HepG2 (cell line): ENCODE results near the gene NELL2. TPM values are rescaled to one million over a fixed set of nuclear protein-coding genes. Genes with fewer than 3 reads are reported as not detected.

Experiments
- ATAC-seq: fragments of 200-7000 bp; cut with Tn5 transposase; 3 replicates; pipeline ENCODE4 v1.9.1; 2020; ENCODE audit warnings: mild to moderate bottlenecking, moderate library complexity
- BruUV-seq: library from RNA; stranded (reverse); fragments of 400-500 nt; replicated peaks from 2 replicates; lab custom pipeline; 2021; lab: Mats Ljungman, UMichigan
- CTCF ChIA-PET: fragments of 300-600 bp; formaldehyde crosslinking; extraction: SDS; loops from one replicate; lab custom pipeline; 2021; ENCODE audit warnings: low total read pairs, inconsistent platforms, low intra/inter-chr PET ratio; lab: Yijun Ruan, JAX
- POLR2A ChIA-PET: fragments of 350-600 bp; sonication (Branson Sonifier 250); formaldehyde crosslinking; loops from one replicate; lab custom pipeline; 2020; ENCODE audit warnings: antibody characterized with exemption, inconsistent platforms; lab: Yijun Ruan, JAX
- DNase-seq: peaks from one replicate; pipeline ENCODE4 v3.0.0-alpha.2; 2015; ENCODE audit warnings: low spot score
- FAIRE-seq: peaks from 3 replicates; lab custom pipeline; 2011; peaks lifted over from hg19 to GRCh38; lab: Jason Lieb, UNC
- H2AFZ ChIP-seq: one replicate; pipeline ENCODE4 v1.6.1; 2011; ENCODE audit warnings: low read length, inconsistent platforms
- H3K27ac ChIP-seq: fragments of 300-600 bp; 3 replicates; pipeline ENCODE4 v1.8.0; 2011; ENCODE audit warnings: mixed run types, mild to moderate bottlenecking, mixed read lengths, low read length, inconsistent platforms; ENCODE audit not compliant: insufficient read depth; ENCODE audit errors: extremely low read length
- H3K27me3 ChIP-seq, 2 experiments: fragments of 200-600 bp in 1 of 2; 2 replicates in 1 of 2; 3 replicates in 1 of 2; pipeline versions ENCODE4 v1.6.0 to v1.8.0; 2011; ENCODE audit warnings: low read length in 2 of 2, mild to moderate bottlenecking in 2 of 2, moderate library complexity in 2 of 2, inconsistent platforms in 1 of 2; ENCODE audit not compliant: insufficient read depth in 2 of 2, control insufficient read depth in 1 of 2
- H3K36me3 ChIP-seq, 2 experiments: fragments of 200-600 bp in 1 of 2; replicated peaks in 1 of 2; 2 replicates in 1 of 2; 3 replicates in 1 of 2; pipeline versions ENCODE4 v1.5.1 to v1.8.0; 2011; ENCODE audit warnings: low read length in 2 of 2, inconsistent platforms in 1 of 2; ENCODE audit not compliant: insufficient read depth in 2 of 2, control insufficient read depth in 1 of 2
- H3K4me1 ChIP-seq: 2 replicates; pipeline ENCODE4 v1.5.1; 2012; ENCODE audit warnings: low read length, inconsistent platforms; ENCODE audit not compliant: insufficient read depth
- H3K4me2 ChIP-seq: 2 replicates; pipeline ENCODE4 v1.6.0; 2011; ENCODE audit warnings: low read depth, low read length, inconsistent platforms
- H3K4me3 ChIP-seq, 3 experiments: fragments of 200-600 bp in 1 of 3; sonication (generic), shearing (Covaris generic) in 1 of 3; replicated peaks in 1 of 3; 2 replicates each; pipeline ENCODE4 v1.5.1; 2011 to 2016; ENCODE audit warnings: low read length in 3 of 3, inconsistent platforms in 2 of 3, low read depth in 2 of 3, mild to moderate bottlenecking in 2 of 3, control low read depth in 1 of 3, mixed read lengths in 1 of 3; ENCODE audit not compliant: insufficient read depth in 1 of 3
- H3K79me2 ChIP-seq: one replicate; pipeline ENCODE4 v1.6.1; 2011; ENCODE audit warnings: low read length, inconsistent platforms; ENCODE audit not compliant: insufficient read depth
- H3K9ac ChIP-seq: 2 replicates; pipeline ENCODE4 v1.6.0; 2011; ENCODE audit warnings: mild to moderate bottlenecking, low read depth, low read length, inconsistent platforms; ENCODE audit not compliant: insufficient read depth
- H3K9me3 ChIP-seq: 2 replicates; pipeline ENCODE4 v1.5.1; 2012; ENCODE audit warnings: mild to moderate bottlenecking, low read length
- H4K20me1 ChIP-seq: 2 replicates; pipeline ENCODE4 v1.6.0; 2011; ENCODE audit warnings: inconsistent platforms, mild to moderate bottlenecking, low read length, moderate library complexity; ENCODE audit not compliant: insufficient read depth
- CENPBD1 ChIP-seq: sonication (generic); formaldehyde crosslinking; IDR thresholded peaks from 2 replicates; pipeline ENCODE4 v1.8.0; 2022; ENCODE audit warnings: missing genetic modification reagents, low read depth, mild to moderate bottlenecking, borderline replicate concordance
- ELK4 ChIP-seq: sonication (generic); formaldehyde crosslinking; IDR thresholded peaks from 2 replicates; pipeline ENCODE4 v1.9.0; 2021; ENCODE audit warnings: missing genetic modification reagents, borderline replicate concordance
- ERF ChIP-seq: IDR thresholded peaks from 2 replicates; pipeline ENCODE4 v1.6.1; 2018; ENCODE audit warnings: missing biosample characterization, missing genetic modification reagents
- ETS1 ChIP-seq: sonication (generic); formaldehyde crosslinking; IDR thresholded peaks from 2 replicates; pipeline ENCODE4 v1.4.0; 2020; ENCODE audit warnings: missing genetic modification reagents
- HBP1 ChIP-seq: IDR thresholded peaks from 2 replicates; pipeline ENCODE4 v1.6.1; 2016; ENCODE audit warnings: low read depth, control low read depth
- MIER3 ChIP-seq: IDR thresholded peaks from 2 replicates; pipeline ENCODE4 v1.6.1; 2016; ENCODE audit warnings: missing compliant biosample characterization, borderline replicate concordance
- SNRNP70 ChIP-seq: fragments of 200-400 bp; formaldehyde crosslinking; IDR thresholded peaks from 2 replicates; pipeline ENCODE4 v1.6.1; 2017; ENCODE audit warnings: mild to moderate bottlenecking, low read depth, low read length, moderate library complexity
- TBL1XR1 ChIP-seq: fragments of 150-350 bp; IDR thresholded peaks from 2 replicates; pipeline ENCODE4 v1.6.1; 2014; ENCODE audit warnings: borderline replicate concordance, low read length; ENCODE audit not compliant: partially characterized antibody
- TRAFD1 ChIP-seq: sonication (generic); formaldehyde crosslinking; IDR thresholded peaks from 2 replicates; pipeline ENCODE4 v1.5.1; 2020; ENCODE audit warnings: missing genetic modification reagents, mild to moderate bottlenecking, borderline replicate concordance
- UBTF ChIP-seq: sonication (generic); formaldehyde crosslinking; IDR thresholded peaks from 2 replicates; pipeline ENCODE4 v1.4.0; 2020; ENCODE audit warnings: mild to moderate bottlenecking, missing genetic modification reagents
- ZBTB7A ChIP-seq: sonication (generic); formaldehyde crosslinking; IDR thresholded peaks from 2 replicates; pipeline ENCODE4 v1.8.0; 2022; ENCODE audit warnings: mild to moderate bottlenecking, missing genetic modification reagents
- ZNF557 ChIP-seq: sonication (generic); formaldehyde crosslinking; IDR thresholded peaks from 2 replicates; pipeline ENCODE4 v1.4.0; 2020; ENCODE audit warnings: missing genetic modification reagents
- ZNF577 ChIP-seq: sonication (generic); formaldehyde crosslinking; IDR thresholded peaks from 2 replicates; pipeline ENCODE4 v1.4.0; 2020; ENCODE audit warnings: mild to moderate bottlenecking, low read depth, missing genetic modification reagents, borderline replicate concordance
- ZNF597 ChIP-seq: sonication (generic); formaldehyde crosslinking; IDR thresholded peaks from 2 replicates; pipeline ENCODE4 v1.5.0; 2020; ENCODE audit warnings: missing genetic modification reagents
- ZSCAN22 ChIP-seq: sonication (generic); formaldehyde crosslinking; IDR thresholded peaks from 2 replicates; pipeline ENCODE4 v1.4.0; 2020; ENCODE audit warnings: mild to moderate bottlenecking, missing genetic modification reagents
- WGBS: methylation state at CpG from one replicate; pipeline ENCODE4 v1.1.6; 2017; ENCODE audit warnings: low lambda C conversion rate; 5-methylcytosine and 5-hydroxymethylcytosine counted together
- in situ Hi-C: cut with HindIII; loops from 2 replicates; pipeline ENCODE4 v1.10.0; 2017; ENCODE audit warnings: low pct_unique_long_range_greater_than_20kb; ENCODE audit not compliant: extremely low pct_ligation_motif_present
- intact Hi-C: fragments of 100-400 bp; cut with micrococcal nuclease; formaldehyde crosslinking; loops from one replicate; pipeline ENCODE4 v1.10.0; 2022; ENCODE audit not compliant: unreplicated experiment
- polyA plus RNA-seq, 8 experiments: library from polyadenylated mRNA; depleted of rRNA in 3 of 8; stranded (reverse) in 7 of 8; unstranded in 1 of 8; fragments of >200 nt; fragmentation: Illumina TruSeq in 4 of 8; extraction: Trizol in 4 of 8; gene quantifications; 2 replicates each; pipeline versions ENCODE4 v1.2.1 to v1.2.3, GENCODE V29; 2011 to 2016; ENCODE audit warnings: low read depth in 4 of 8, missing spikeins in 1 of 8, mixed read lengths in 1 of 8; ENCODE audit not compliant: insufficient read depth in 1 of 8
- total RNA-seq, 5 experiments: library from RNA; depleted of rRNA; stranded (reverse); fragments of >200 nt; fragmentation: Illumina TruSeq; extraction: Trizol; gene quantifications; 2 replicates each; pipeline ENCODE4 v1.2.3, GENCODE V29; 2016; ENCODE audit warnings: low read depth in 1 of 5

NELL2 gene
- total and polyA plus RNA-seq, 2 of the 13 experiments (the other 11 are each of a cell fraction or from before 2014, with no cell fraction given), result 0.11 TPM; not detected in 1

GRCh38 chr12:44921736-44922135 lies 45.6 kb upstream of the NELL2 start:
- no peak for ATAC-seq
- no peak for FAIRE-seq
- no TSS peak for BruUV-seq
- no peaks in the 10 kb centered on the region for H3K9me3 ChIP-seq
- H3K27me3 ChIP-seq, result no peaks in the 10 kb centered on the region
- no peak overlapping the region for H3K4me3 ChIP-seq
- in situ Hi-C loops, result loop anchor here (10.0 kb wide), 1 partner anchor 147 kb away; no protein-coding TSS in a partner anchor
- ChIA-PET POLR2A (no interaction called here), CTCF (no interaction called here)
- H3K27ac ChIP-seq, result no peak overlapping the region
- no peaks in the 10 kb centered on the region for H4K20me1 ChIP-seq
- no peaks in the 10 kb centered on the region for H3K79me2 ChIP-seq
- no peak overlapping the region for H3K4me2 ChIP-seq
- no peak overlapping the region for H2AFZ ChIP-seq
- DNase-seq, result no peak
- H3K36me3 ChIP-seq, result no peaks in the 10 kb centered on the region
- H3K9ac ChIP-seq, result no peak overlapping the region
- intact Hi-C loops, result no loop called here
- WGBS, result 44% methylated on average over 3 of the region's 3 CpGs
- H3K4me1 ChIP-seq, result no peaks in the 10 kb centered on the region
- TF ChIP-seq ZBTB7A (CRISPR knock-in tag), result no peak
- no peak for TF ChIP-seq ERF
- no peak for TF ChIP-seq ELK4 (CRISPR knock-in tag)
- no peak for TF ChIP-seq TRAFD1 (CRISPR knock-in tag)
- no peak for TF ChIP-seq MIER3
- no peak for TF ChIP-seq ZNF577 (CRISPR knock-in tag)
- TF ChIP-seq SNRNP70, result no peak
- TF ChIP-seq CENPBD1 (CRISPR knock-in tag), result no peak
- no peak for TF ChIP-seq UBTF
- no peak for TF ChIP-seq TBL1XR1
- no peak for TF ChIP-seq ZNF597
- TF ChIP-seq ZSCAN22 (CRISPR knock-in tag), result no peak
- TF ChIP-seq ZNF557, result no peak
- no peak for TF ChIP-seq ETS1 (CRISPR knock-in tag)
- TF ChIP-seq HBP1 (CRISPR knock-in tag), result no peak
